ENCODE measurements around the gene MT1G. TPM values are rescaled to one million over a fixed set of nuclear protein-coding genes. Genes with fewer than 3 reads are reported as not detected.
A peak's percentile ranks its signal among the peaks of the same experiment; 100 is the strongest.
"Not testable (repeated sequence)": the region's sequence is repeated elsewhere in the genome, so short reads cannot be mapped to it uniquely, and the experiment has no call there.

MT1G gene
- polyA plus RNA-seq (not detected in 2 replicates), polyA minus RNA-seq (not detected in 2 replicates)

DNA sequence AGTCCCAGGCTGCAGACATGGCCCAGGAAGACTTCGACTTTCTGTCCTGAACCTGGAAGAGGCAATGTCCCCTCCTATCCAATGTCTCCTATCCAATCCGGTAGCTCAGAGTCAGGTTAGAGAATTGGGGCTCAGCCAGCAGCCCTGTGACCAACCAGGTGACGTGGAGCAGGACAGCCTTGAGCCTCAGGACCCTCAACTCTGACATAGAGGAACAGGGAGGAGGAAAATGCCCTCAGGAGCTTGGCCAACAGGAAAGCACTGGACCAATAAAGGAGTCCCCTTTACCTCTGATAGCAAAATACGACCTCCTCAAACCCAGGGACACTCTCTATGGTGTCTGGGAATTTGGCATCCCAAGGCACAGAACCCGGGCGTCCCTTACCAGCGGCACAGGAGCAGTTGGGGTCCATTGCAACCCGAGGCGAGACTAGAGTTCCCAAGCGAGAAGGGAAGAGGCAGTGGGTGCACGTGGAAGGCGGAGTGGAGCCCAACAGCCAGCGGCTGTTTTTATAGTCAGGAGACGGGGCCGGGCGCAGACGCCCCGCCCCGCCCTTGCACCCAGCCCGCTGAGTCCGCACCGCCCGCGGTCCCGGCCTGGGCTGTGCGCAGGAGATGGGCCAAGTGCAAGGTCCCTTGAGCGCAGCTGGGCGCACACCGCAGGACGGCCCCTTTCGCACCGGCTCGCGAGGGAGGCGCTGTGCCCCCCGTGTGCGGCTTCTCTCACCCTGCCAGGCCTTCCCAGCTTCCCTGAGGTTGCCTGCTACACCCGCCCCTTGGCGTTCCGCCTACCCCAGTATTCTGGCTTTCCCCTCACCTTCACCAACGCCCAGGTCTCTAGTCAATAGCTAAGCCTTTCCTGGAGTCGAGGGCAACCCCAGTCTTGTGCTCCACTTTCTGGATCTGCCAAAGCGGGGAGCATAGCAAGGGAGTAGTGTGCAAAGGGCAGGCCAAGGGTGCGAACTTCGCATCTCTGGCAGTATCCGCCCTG, at the start of gene MT1G:
MT1G (minus strand) TSS at position 485 of the 991 bp plus-strand sequence; CDS start at position 413, 72 bp downstream.
- Histone ChIP-seq H3K9ac (ENCODE audit: low read length) (no peak within 1 kb of the TSS), H3K4me2 (ENCODE audit: low read length) (no peak within 1 kb of the TSS), H3K27me3 (ENCODE audit: insufficient read depth, low read depth, low read length) (peaks cover 99% of the 10 kb centered on the region), H3F3A (ENCODE audit: insufficient read depth, low read length, poor library complexity, severe bottlenecking) (no peaks in the 10 kb centered on the region), H3K36me3 (ENCODE audit: insufficient read depth, low read length) (no peaks in the 10 kb centered on the region), H3K9me3 (ENCODE audit: low read length) (no peaks in the 10 kb centered on the region), H4K20me1 (ENCODE audit: insufficient read depth) (no peaks in the 10 kb centered on the region), H3K27ac (ENCODE audit: low read length) (no peak within 1 kb of the TSS), H2AFZ (ENCODE audit: low read depth, low read length) (no peak within 1 kb of the TSS), H3K9me2 (ENCODE audit: insufficient read depth, low read length) (no peaks in the 10 kb centered on the region), H3K4me3 (ENCODE audit: low read length) (peak within 1 kb of the TSS; percentile 46), H3K79me2 (replicated peaks; ENCODE audit: insufficient read depth, low read length) (no peaks in the 10 kb centered on the region)
- TF ChIP-seq, protein P1, sequence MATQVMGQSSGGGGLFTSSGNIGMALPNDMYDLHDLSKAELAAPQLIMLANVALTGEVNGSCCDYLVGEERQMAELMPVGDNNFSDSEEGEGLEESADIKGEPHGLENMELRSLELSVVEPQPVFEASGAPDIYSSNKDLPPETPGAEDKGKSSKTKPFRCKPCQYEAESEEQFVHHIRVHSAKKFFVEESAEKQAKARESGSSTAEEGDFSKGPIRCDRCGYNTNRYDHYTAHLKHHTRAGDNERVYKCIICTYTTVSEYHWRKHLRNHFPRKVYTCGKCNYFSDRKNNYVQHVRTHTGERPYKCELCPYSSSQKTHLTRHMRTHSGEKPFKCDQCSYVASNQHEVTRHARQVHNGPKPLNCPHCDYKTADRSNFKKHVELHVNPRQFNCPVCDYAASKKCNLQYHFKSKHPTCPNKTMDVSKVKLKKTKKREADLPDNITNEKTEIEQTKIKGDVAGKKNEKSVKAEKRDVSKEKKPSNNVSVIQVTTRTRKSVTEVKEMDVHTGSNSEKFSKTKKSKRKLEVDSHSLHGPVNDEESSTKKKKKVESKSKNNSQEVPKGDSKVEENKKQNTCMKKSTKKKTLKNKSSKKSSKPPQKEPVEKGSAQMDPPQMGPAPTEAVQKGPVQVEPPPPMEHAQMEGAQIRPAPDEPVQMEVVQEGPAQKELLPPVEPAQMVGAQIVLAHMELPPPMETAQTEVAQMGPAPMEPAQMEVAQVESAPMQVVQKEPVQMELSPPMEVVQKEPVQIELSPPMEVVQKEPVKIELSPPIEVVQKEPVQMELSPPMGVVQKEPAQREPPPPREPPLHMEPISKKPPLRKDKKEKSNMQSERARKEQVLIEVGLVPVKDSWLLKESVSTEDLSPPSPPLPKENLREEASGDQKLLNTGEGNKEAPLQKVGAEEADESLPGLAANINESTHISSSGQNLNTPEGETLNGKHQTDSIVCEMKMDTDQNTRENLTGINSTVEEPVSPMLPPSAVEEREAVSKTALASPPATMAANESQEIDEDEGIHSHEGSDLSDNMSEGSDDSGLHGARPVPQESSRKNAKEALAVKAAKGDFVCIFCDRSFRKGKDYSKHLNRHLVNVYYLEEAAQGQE (IDR thresholded peaks at IDR 0.05; ENCODE audit: borderline replicate concordance): no peak
- TF ChIP-seq EP300 (conservative IDR thresholded peaks at IDR 0.05; ENCODE audit: poor library complexity, severe bottlenecking) (no peak), POLR2AphosphoS5 (IDR thresholded peaks at IDR 0.05) (no peak), MXI1 (conservative IDR thresholded peaks at IDR 0.05; ENCODE audit: poor library complexity, severe bottlenecking) (no peak)

DNA sequence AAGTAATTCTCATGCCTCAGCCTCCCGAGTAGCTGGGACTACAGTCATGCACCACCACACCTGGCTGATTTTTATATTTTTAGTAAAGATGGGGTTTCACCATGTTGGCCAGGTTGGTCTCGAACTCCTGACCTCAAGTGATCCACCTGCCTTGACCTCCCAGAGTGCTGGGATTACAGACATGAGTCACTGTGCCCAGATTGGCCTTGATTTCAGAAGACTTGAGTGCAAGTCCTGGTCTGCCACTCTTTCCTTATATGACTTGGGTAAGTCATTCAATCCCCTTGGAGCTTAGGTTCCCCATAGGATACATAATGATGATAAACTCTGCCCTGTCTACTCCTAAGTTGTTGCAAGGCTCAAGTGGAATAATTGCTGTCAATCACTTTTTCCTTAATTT, 49.7 kb upstream of the MT1G start:
- not testable (repeated sequence) for H3K9me2 ChIP-seq (ENCODE audit: insufficient read depth, low read length); H2AFZ ChIP-seq (ENCODE audit: low read depth, low read length); H3K79me2 ChIP-seq (replicated peaks; ENCODE audit: insufficient read depth, low read length); H3K4me3 ChIP-seq (ENCODE audit: low read length); H3K9ac ChIP-seq (ENCODE audit: low read length); H3K27me3 ChIP-seq (ENCODE audit: insufficient read depth, low read depth, low read length); H3K27ac ChIP-seq (ENCODE audit: low read length); H3K4me2 ChIP-seq (ENCODE audit: low read length); H3K9me3 ChIP-seq (ENCODE audit: low read length); H4K20me1 ChIP-seq (ENCODE audit: insufficient read depth); H3K36me3 ChIP-seq (ENCODE audit: insufficient read depth, low read length); H3F3A ChIP-seq (ENCODE audit: insufficient read depth, low read length, poor library complexity, severe bottlenecking)

DNA sequence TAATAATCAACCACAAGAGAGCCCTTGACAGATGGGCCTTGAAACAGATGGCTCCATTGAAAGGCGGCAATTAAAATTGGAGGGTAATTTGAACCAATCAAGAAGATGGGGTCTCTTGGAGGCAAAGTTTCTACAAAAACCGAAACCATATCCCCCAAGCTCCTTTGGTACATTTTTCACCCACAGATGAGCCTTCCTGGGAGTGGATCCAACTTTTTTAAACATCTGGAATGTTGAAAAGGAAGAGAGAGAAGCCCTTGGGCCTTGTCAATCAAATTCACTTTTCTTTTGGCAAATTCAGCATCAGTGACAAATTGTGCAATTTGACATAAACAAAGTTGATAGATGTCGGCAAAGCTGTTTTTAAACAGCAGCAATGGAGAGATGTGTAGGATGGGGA, 48.9 kb upstream of the MT1G start:
- no peaks in the 10 kb centered on the region for H3K9me3 ChIP-seq (ENCODE audit: low read length)
- no peak overlapping the region for H3K27ac ChIP-seq (ENCODE audit: low read length)
- H3K9me2 ChIP-seq (ENCODE audit: insufficient read depth, low read length): no peaks in the 10 kb centered on the region
- H3K9ac ChIP-seq (ENCODE audit: low read length): no peak overlapping the region
- H4K20me1 ChIP-seq (ENCODE audit: insufficient read depth): no peaks in the 10 kb centered on the region
- no peak overlapping the region for H2AFZ ChIP-seq (ENCODE audit: low read depth, low read length)
- no peak for TF ChIP-seq TAF1 (IDR thresholded peaks at IDR 0.05; ENCODE audit: low read depth)
- no peak for TF ChIP-seq RAD21 (conservative IDR thresholded peaks at IDR 0.05)
- no peak for TF ChIP-seq EP300 (conservative IDR thresholded peaks at IDR 0.05; ENCODE audit: poor library complexity, severe bottlenecking)
- TF ChIP-seq, protein P1 (IDR thresholded peaks at IDR 0.05; ENCODE audit: borderline replicate concordance): no peak
- no peak for TF ChIP-seq POLR2AphosphoS5 (IDR thresholded peaks at IDR 0.05)
- TF ChIP-seq, protein P2, sequence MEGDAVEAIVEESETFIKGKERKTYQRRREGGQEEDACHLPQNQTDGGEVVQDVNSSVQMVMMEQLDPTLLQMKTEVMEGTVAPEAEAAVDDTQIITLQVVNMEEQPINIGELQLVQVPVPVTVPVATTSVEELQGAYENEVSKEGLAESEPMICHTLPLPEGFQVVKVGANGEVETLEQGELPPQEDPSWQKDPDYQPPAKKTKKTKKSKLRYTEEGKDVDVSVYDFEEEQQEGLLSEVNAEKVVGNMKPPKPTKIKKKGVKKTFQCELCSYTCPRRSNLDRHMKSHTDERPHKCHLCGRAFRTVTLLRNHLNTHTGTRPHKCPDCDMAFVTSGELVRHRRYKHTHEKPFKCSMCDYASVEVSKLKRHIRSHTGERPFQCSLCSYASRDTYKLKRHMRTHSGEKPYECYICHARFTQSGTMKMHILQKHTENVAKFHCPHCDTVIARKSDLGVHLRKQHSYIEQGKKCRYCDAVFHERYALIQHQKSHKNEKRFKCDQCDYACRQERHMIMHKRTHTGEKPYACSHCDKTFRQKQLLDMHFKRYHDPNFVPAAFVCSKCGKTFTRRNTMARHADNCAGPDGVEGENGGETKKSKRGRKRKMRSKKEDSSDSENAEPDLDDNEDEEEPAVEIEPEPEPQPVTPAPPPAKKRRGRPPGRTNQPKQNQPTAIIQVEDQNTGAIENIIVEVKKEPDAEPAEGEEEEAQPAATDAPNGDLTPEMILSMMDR (IDR thresholded peaks at IDR 0.05; ENCODE audit: poor library complexity, severe bottlenecking): no peak
- no peak for TF ChIP-seq EZH2 (IDR thresholded peaks at IDR 0.05; ENCODE audit: borderline replicate concordance, insufficient read depth, low read length, poor library complexity, severe bottlenecking)
- no peak for TF ChIP-seq MXI1 (conservative IDR thresholded peaks at IDR 0.05; ENCODE audit: poor library complexity, severe bottlenecking)
- no peak for TF ChIP-seq SMC3 (conservative IDR thresholded peaks at IDR 0.05; ENCODE audit: poor library complexity)
- H3K4me2 ChIP-seq (ENCODE audit: low read length): no peak overlapping the region
- H3K79me2 ChIP-seq (replicated peaks; ENCODE audit: insufficient read depth, low read length): no peaks in the 10 kb centered on the region
- H3K27me3 ChIP-seq (ENCODE audit: insufficient read depth, low read depth, low read length): no peaks in the 10 kb centered on the region
- H3K4me3 ChIP-seq (ENCODE audit: low read length): no peak overlapping the region
- no peaks in the 10 kb centered on the region for H3F3A ChIP-seq (ENCODE audit: insufficient read depth, low read length, poor library complexity, severe bottlenecking)
- no peaks in the 10 kb centered on the region for H3K36me3 ChIP-seq (ENCODE audit: insufficient read depth, low read length)
